IMR-90 (cell line): ENCODE measurements around the gene LDLRAD3. TPM values are rescaled to one million over a fixed set of nuclear protein-coding genes. Genes with fewer than 3 reads are reported as not detected.

Experiments
- ATAC-seq: fragments of 200-7000 bp; cut with Tn5 transposase; 2 replicates; pipeline ENCODE4 v1.9.1; 2020; ENCODE audit warnings: low read depth, mild to moderate bottlenecking, moderate library complexity
- BruUV-seq: library from RNA; stranded (reverse); fragments of 400-500 nt; replicated peaks from 2 replicates; lab custom pipeline; 2021; lab: Mats Ljungman, UMichigan
- CTCF ChIA-PET: fragments of 300-600 bp; formaldehyde crosslinking; extraction: SDS; loops from one replicate; lab custom pipeline; 2021; ENCODE audit warnings: antibody characterized with exemption; lab: Yijun Ruan, JAX
- POLR2A ChIA-PET: fragments of 300-600 bp; sonication (Branson Sonifier 250); formaldehyde crosslinking; loops from one replicate; lab custom pipeline; 2022; ENCODE audit warnings: antibody characterized with exemption; ENCODE audit not compliant: unreplicated experiment; lab: Charles Lee
- DNase-seq: peaks from one replicate; pipeline ENCODE4 v3.0.0; 2013
- H2AFZ ChIP-seq: replicated peaks from 2 replicates; pipeline ENCODE3; 2013; ENCODE audit warnings: low read length, mild to moderate bottlenecking; ENCODE audit not compliant: poor library complexity
- H2AK5ac ChIP-seq: 2 replicates; pipeline ENCODE4 v1.6.1; 2013; ENCODE audit warnings: low read depth, low read length, inconsistent platforms
- H2AK9ac ChIP-seq: replicated peaks from 2 replicates; pipeline ENCODE3; 2013; ENCODE audit warnings: mild to moderate bottlenecking, low read depth, low read length, moderate library complexity; ENCODE audit not compliant: poor library complexity
- H2BK120ac ChIP-seq: 2 replicates; pipeline ENCODE4 v1.6.1; 2013; ENCODE audit warnings: low read depth, low read length, inconsistent platforms
- H2BK15ac ChIP-seq: 3 replicates; pipeline ENCODE4 v1.6.1; 2013; ENCODE audit warnings: low read depth, low read length, inconsistent platforms
- H2BK20ac ChIP-seq: 2 replicates; pipeline ENCODE4 v1.6.1; 2013; ENCODE audit warnings: low read depth, mild to moderate bottlenecking, inconsistent platforms, low read length, moderate library complexity
- H2BK5ac ChIP-seq: 2 replicates; pipeline ENCODE4 v1.6.1; 2013; ENCODE audit warnings: mild to moderate bottlenecking, low read depth, low read length, inconsistent platforms; ENCODE audit not compliant: poor library complexity, severe bottlenecking
- H3K14ac ChIP-seq: replicated peaks from 2 replicates; pipeline ENCODE4 v1.6.1; 2013; ENCODE audit warnings: low read depth, low read length, inconsistent platforms
- H3K18ac ChIP-seq: 2 replicates; pipeline ENCODE4 v1.6.1; 2013; ENCODE audit warnings: low read depth, low read length, control low read depth
- H3K23ac ChIP-seq: 2 replicates; pipeline ENCODE4 v1.6.1; 2013; ENCODE audit warnings: low read depth, low read length, inconsistent platforms
- H3K27ac ChIP-seq: 2 replicates; pipeline ENCODE4 v1.5.1; 2013; ENCODE audit warnings: mild to moderate bottlenecking, control low read depth, low read length; ENCODE audit not compliant: insufficient read depth
- H3K27me3 ChIP-seq: 2 replicates; pipeline ENCODE4 v1.6.1; 2013; ENCODE audit warnings: low read length; ENCODE audit not compliant: control insufficient read depth, insufficient read depth
- H3K36me3 ChIP-seq: 2 replicates; pipeline ENCODE4 v1.6.1; 2013; ENCODE audit warnings: low read length, mixed read lengths; ENCODE audit not compliant: control insufficient read depth, insufficient read depth
- H3K4ac ChIP-seq: 2 replicates; pipeline ENCODE4 v1.6.1; 2013; ENCODE audit warnings: low read depth, low read length, inconsistent platforms
- H3K4me1 ChIP-seq: 2 replicates; pipeline ENCODE4 v1.6.1; 2013; ENCODE audit warnings: low read length, mixed read lengths; ENCODE audit not compliant: control insufficient read depth, insufficient read depth
- H3K4me2 ChIP-seq: 2 replicates; pipeline ENCODE4 v1.6.1; 2013; ENCODE audit warnings: low read depth, mild to moderate bottlenecking, control low read depth, low read length, moderate library complexity
- H3K4me3 ChIP-seq: 2 replicates; pipeline ENCODE4 v1.5.1; 2013; ENCODE audit warnings: low read depth, mild to moderate bottlenecking, control low read depth, low read length, moderate library complexity; ENCODE audit not compliant: insufficient read depth
- H3K56ac ChIP-seq: 2 replicates; pipeline ENCODE4 v1.6.1; 2013; ENCODE audit warnings: low read length, inconsistent platforms; ENCODE audit not compliant: insufficient read depth; ENCODE audit errors: extremely low read depth
- H3K79me1 ChIP-seq, 2 experiments: 2 replicates each; pipeline ENCODE4 v1.6.1; 2013; ENCODE audit warnings: low read length in 2 of 2, inconsistent platforms in 1 of 2, low read depth in 1 of 2
- H3K9ac ChIP-seq: 2 replicates; pipeline ENCODE4 v1.6.1; 2013; ENCODE audit warnings: low read depth, low read length, control low read depth
- H3K9me1 ChIP-seq: 2 replicates; pipeline ENCODE4 v1.6.1; 2013; ENCODE audit warnings: low read length, inconsistent platforms; ENCODE audit not compliant: insufficient read depth
- H3K9me3 ChIP-seq: 2 replicates; pipeline ENCODE4 v1.6.1; 2013; ENCODE audit warnings: low read length; ENCODE audit not compliant: control insufficient read depth, insufficient read depth
- H4K20me1 ChIP-seq: 2 replicates; pipeline ENCODE4 v1.6.1; 2013; ENCODE audit warnings: low read length, inconsistent platforms; ENCODE audit not compliant: insufficient read depth
- H4K5ac ChIP-seq: 2 replicates; pipeline ENCODE4 v1.6.1; 2013; ENCODE audit warnings: mild to moderate bottlenecking, low read depth, low read length, control low read depth
- H4K8ac ChIP-seq, 2 experiments: 2 replicates each; pipeline ENCODE4 v1.6.1; 2013; ENCODE audit warnings: low read depth in 2 of 2, low read length in 2 of 2, control low read depth in 1 of 2, inconsistent platforms in 1 of 2
- H4K91ac ChIP-seq: 2 replicates; pipeline ENCODE4 v1.6.1; 2013; ENCODE audit warnings: low read depth, low read length, inconsistent platforms; ENCODE audit not compliant: insufficient read depth
- BHLHE40 ChIP-seq: fragments of 150-350 bp; IDR thresholded peaks from 2 replicates; pipeline ENCODE4 v1.6.1; 2016; ENCODE audit warnings: mild to moderate bottlenecking, low read depth, low read length
- CEBPB ChIP-seq: IDR thresholded peaks from 2 replicates; pipeline ENCODE4 v1.6.1; 2012; ENCODE audit warnings: low read depth, low read length, improper control_type of control experiment
- CHD1 ChIP-seq: IDR thresholded peaks from 2 replicates; pipeline ENCODE4 v1.6.1; 2012; ENCODE audit warnings: low read depth, low read length, improper control_type of control experiment
- ELK1 ChIP-seq: fragments of 150-350 bp; IDR thresholded peaks from 2 replicates; pipeline ENCODE4 v1.6.1; 2016; ENCODE audit warnings: low read depth, mild to moderate bottlenecking, low read length, moderate library complexity, borderline replicate concordance
- FOS ChIP-seq: fragments of 150-350 bp; IDR thresholded peaks from 2 replicates; pipeline ENCODE4 v1.6.1; 2016; ENCODE audit warnings: low read depth, low read length
- MAFK ChIP-seq: IDR thresholded peaks from 2 replicates; pipeline ENCODE4 v1.6.1; 2012; ENCODE audit warnings: low read depth, low read length, improper control_type of control experiment
- MAZ ChIP-seq: IDR thresholded peaks from 2 replicates; pipeline ENCODE4 v1.6.1; 2012; ENCODE audit warnings: low read depth, mild to moderate bottlenecking, low read length, improper control_type of control experiment, moderate library complexity, borderline replicate concordance
- MXI1 ChIP-seq: IDR thresholded peaks from 2 replicates; pipeline ENCODE4 v1.6.1; 2012; ENCODE audit warnings: low read depth, mild to moderate bottlenecking, low read length, moderate library complexity, borderline replicate concordance
- NFE2L2 ChIP-seq: fragments of 150-350 bp; IDR thresholded peaks from 2 replicates; pipeline ENCODE4 v1.6.1; 2016; ENCODE audit warnings: low read depth, mild to moderate bottlenecking, low read length
- POLR2A ChIP-seq: IDR thresholded peaks from 2 replicates; pipeline ENCODE4 v1.6.1; 2012; ENCODE audit warnings: mild to moderate bottlenecking, low read depth, low read length
- RCOR1 ChIP-seq: IDR thresholded peaks from 2 replicates; pipeline ENCODE4 v1.6.1; 2012; ENCODE audit warnings: mild to moderate bottlenecking, low read length, improper control_type of control experiment; ENCODE audit not compliant: insufficient replicate concordance
- RFX5 ChIP-seq: IDR thresholded peaks from 2 replicates; pipeline ENCODE4 v1.8.0; 2012; ENCODE audit warnings: low read depth, mild to moderate bottlenecking, low read length, moderate library complexity
- SMC3 ChIP-seq: fragments of 150-350 bp; IDR thresholded peaks from 2 replicates; pipeline ENCODE4 v1.6.1; 2016; ENCODE audit warnings: low read depth, mild to moderate bottlenecking, antibody characterized with exemption, low read length, moderate library complexity
- WGBS, 2 experiments: methylation state at CpG; one replicate each; pipeline versions ENCODE4 v1.1.5 to v1.1.7; 2013; ENCODE audit warnings: missing lambda C conversion rate in 2 of 2; ENCODE audit not compliant: insufficient read length in 1 of 2; ENCODE audit errors: extremely low coverage in 2 of 2; 5-methylcytosine and 5-hydroxymethylcytosine counted together
- dilution Hi-C: fragments of 300-500 bp; cut with HindIII; formaldehyde crosslinking; loops from one replicate; pipeline ENCODE4 v1.14.3; 2018; ENCODE audit warnings: low sequenced_read_pairs; ENCODE audit not compliant: unreplicated experiment
- in situ Hi-C: fragments of 300-500 bp; cut with MboI; formaldehyde crosslinking; loops from 3 replicates; pipeline ENCODE4 v1.14.3; 2019; ENCODE audit warnings: low sequenced_read_pairs, inconsistent platforms, mixed read lengths
- intact Hi-C: fragments of 100-400 bp; cut with micrococcal nuclease; formaldehyde crosslinking; loops from 2 replicates; pipeline ENCODE4 v1.10.0; 2022
- polyA plus RNA-seq, 3 experiments: library from polyadenylated mRNA; depleted of rRNA; stranded (reverse); fragments of >200 nt; gene quantifications; 2 replicates each; pipeline ENCODE4 v1.2.3, GENCODE V29; 2012; ENCODE audit warnings: low replicate concordance in 1 of 3
- total RNA-seq: library from RNA; depleted of rRNA; stranded (reverse); fragments of >200 nt; gene quantifications from 2 replicates; pipeline ENCODE4 v1.2.3, GENCODE V29; 2012
- TF ChIP-seq, protein P1 (sequence below): conservative IDR thresholded peaks from 2 replicates; pipeline ENCODE4 v1.5.1; 2012; ENCODE audit warnings: mild to moderate bottlenecking, low read depth, low read length, improper control_type of control experiment
- TF ChIP-seq, protein P2 (sequence below): fragments of 150-350 bp; IDR thresholded peaks from 2 replicates; pipeline ENCODE4 v1.6.1; 2017; ENCODE audit warnings: mild to moderate bottlenecking, antibody characterized with exemption, low read length, low read depth

The LDLRAD3 gene
- total and polyA plus RNA-seq, 2 of the 4 experiments (the other 2 are of a cell fraction), result 2.7 to 6.4 TPM

- BruUV-seq, result no TSS peak
- dilution Hi-C loops, result no loop called here
- in situ Hi-C loops, result no loop called here
- no CpG with 5 or more reads among the region's 8 CpGs for WGBS, 2 experiments
- Histone ChIP-seq H3K23ac (no peak overlapping the region), H4K20me1 (no peaks in the 10 kb centered on the region), H3K36me3 (no peaks in the 10 kb centered on the region), H3K9me1 (no peaks in the 10 kb centered on the region), H3K27me3 (no peaks in the 10 kb centered on the region), H3K4me3 (no peak overlapping the region), H4K8ac (no peak overlapping the region), H2AFZ (no peak overlapping the region), H3K9ac (no peak overlapping the region), H4K91ac (no peak overlapping the region), H2BK120ac (no peak overlapping the region), H3K4me2 (no peak overlapping the region), H4K5ac (no peak overlapping the region), H2AK5ac (no peak overlapping the region), H3K18ac (no peak overlapping the region), H2BK20ac (no peak overlapping the region), H2BK15ac (no peak overlapping the region), H3K27ac (no peak overlapping the region), H3K4ac (no peak overlapping the region), H2BK5ac (no peak overlapping the region), H3K4me1 (peaks cover 6% of the 10 kb centered on the region), H3K14ac (no peak overlapping the region), H3K9me3 (no peaks in the 10 kb centered on the region), H2AK9ac (no peak overlapping the region), H3K79me1 (no peaks in the 10 kb centered on the region), H3K56ac (no peak overlapping the region)
- intact Hi-C loops, result no loop called here
- DNase-seq (no peak), ATAC-seq (no peak)
- POLR2A ChIA-PET, result interaction anchor here (0.8 kb wide), 1 partner anchor 49 kb away, joined by 3 read pairs; no protein-coding TSS in a partner anchor
- TF ChIP-seq BHLHE40, result no peak
- no peak for TF ChIP-seq MAZ
- TF ChIP-seq MAFK, result no peak
- TF ChIP-seq, protein P1, sequence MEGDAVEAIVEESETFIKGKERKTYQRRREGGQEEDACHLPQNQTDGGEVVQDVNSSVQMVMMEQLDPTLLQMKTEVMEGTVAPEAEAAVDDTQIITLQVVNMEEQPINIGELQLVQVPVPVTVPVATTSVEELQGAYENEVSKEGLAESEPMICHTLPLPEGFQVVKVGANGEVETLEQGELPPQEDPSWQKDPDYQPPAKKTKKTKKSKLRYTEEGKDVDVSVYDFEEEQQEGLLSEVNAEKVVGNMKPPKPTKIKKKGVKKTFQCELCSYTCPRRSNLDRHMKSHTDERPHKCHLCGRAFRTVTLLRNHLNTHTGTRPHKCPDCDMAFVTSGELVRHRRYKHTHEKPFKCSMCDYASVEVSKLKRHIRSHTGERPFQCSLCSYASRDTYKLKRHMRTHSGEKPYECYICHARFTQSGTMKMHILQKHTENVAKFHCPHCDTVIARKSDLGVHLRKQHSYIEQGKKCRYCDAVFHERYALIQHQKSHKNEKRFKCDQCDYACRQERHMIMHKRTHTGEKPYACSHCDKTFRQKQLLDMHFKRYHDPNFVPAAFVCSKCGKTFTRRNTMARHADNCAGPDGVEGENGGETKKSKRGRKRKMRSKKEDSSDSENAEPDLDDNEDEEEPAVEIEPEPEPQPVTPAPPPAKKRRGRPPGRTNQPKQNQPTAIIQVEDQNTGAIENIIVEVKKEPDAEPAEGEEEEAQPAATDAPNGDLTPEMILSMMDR, result no peak
- TF ChIP-seq, protein P2, sequence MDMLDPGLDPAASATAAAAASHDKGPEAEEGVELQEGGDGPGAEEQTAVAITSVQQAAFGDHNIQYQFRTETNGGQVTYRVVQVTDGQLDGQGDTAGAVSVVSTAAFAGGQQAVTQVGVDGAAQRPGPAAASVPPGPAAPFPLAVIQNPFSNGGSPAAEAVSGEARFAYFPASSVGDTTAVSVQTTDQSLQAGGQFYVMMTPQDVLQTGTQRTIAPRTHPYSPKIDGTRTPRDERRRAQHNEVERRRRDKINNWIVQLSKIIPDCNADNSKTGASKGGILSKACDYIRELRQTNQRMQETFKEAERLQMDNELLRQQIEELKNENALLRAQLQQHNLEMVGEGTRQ, result no peak
- no peak for TF ChIP-seq SMC3
- no peak for TF ChIP-seq RFX5
- TF ChIP-seq CHD1, result no peak
- no peak for TF ChIP-seq RCOR1
- TF ChIP-seq NFE2L2, result no peak
- TF ChIP-seq CEBPB, result no peak
- no peak for TF ChIP-seq FOS
- TF ChIP-seq POLR2A, result no peak
- no peak for TF ChIP-seq MXI1
- no peak for TF ChIP-seq ELK1
- CTCF ChIA-PET, result no interaction called here
Observed at GRCh38 chr11:36192425-36193289, 248.8 kb downstream of the LDLRAD3 start.
